HG02642 (cell line): ENCODE results near the gene CLCN3.
A peak's percentile ranks its signal among the peaks of the same experiment; 100 is the strongest.
"Not testable (repeated sequence)": the region's sequence is repeated elsewhere in the genome, so short reads cannot be mapped to it uniquely, and the experiment has no call there.

Source experiments
- ATAC-seq: cut with Tn5 transposase; IDR thresholded peaks from one replicate; pipeline ENCODE4 v1.9.1; 2021; ENCODE audit warnings: mild to moderate bottlenecking; ENCODE audit not compliant: unreplicated experiment, poor library complexity

CLCN3 gene

DNA sequence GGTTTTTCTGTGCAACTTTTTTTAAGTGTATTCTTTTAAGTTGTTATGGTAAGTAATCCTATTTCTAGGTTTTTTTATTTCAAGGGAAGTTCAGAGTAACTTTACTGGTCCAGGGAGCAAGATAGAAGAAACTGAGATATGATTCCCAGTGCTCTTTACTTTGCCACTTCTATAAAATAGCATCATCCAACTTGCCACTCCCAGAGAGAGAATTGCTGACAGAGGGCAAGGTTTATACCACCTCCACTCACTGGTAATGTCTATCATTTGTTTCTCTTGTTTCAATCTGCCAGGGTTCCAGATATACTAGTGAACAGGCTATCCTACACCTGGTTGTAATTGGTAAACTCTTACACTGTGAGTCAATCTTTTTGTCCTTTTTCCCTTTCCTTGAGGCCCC, 3.5 kb upstream of the CLCN3 start:
- no peak for ATAC-seq

DNA sequence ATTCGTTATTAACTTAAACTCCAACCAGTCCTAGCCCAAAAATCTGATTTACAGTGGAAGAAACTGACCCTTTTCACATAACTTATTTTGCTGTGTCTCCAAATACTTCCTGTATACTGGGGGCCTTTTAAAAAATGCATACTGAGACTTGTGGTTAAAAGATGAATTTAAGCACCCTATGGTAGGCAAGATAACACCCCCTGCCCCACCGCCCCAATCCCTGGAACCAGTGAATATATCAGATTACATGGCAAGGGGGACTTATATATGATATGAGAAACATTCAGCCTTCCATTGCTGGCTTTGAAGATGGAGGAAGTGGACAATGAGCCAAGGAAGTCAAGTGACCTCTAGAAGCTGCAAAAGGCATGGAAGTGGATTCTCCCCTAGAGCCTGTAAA, 3.1 kb upstream of the CLCN3 start:
- no peak for ATAC-seq

- ATAC-seq = no peak
Measured at GRCh38 chr4:169618286-169618685, 2.1 kb upstream of the CLCN3 start.

DNA sequence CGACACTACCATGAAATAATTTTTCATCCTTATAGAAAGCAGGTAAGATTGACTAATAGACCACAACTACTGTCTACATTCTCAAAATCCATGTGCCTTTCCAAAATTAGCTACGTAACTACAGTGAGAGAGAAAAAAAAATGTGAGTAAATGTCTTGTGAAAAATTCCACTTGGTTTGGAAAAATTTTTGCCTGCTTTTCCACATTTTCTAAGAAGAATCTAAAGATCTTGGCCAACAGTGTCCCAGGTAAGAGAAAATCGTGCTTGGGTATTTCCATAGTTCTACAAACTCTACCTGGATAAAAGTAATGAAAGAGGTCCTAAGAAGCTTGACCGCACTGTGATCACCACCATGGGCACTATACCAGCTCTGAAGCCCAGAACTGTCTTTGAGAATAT, 1.4 kb upstream of the CLCN3 start:
- no peak for ATAC-seq

DNA sequence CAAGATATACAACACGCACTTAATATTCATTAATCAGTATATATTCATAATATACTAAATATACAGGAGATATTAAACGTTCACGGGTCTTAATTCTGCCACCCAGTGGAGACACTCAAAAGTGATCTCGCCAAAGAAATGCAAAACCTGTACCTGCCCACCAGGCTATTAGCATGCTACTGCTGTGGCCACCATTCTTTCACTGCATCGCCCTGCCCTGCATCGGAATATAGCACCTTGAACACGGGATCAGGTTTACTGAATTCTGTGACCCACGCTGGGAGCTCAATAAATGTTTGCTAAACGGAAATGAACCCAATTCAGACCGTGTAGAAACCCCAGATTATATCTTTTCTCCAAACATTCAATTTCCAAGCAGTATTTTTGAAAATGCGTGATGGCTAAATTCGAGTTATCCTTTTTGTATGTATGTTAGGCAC, 840 bp upstream of the CLCN3 start:
- ATAC-seq = peak; percentile 42

GRCh38 chr4:169620880-169621248, 486 bp downstream of the CLCN3 start:
- no peak for ATAC-seq

GRCh38 chr4:169621731-169622492, 1.5 kb downstream of the CLCN3 start:
- ATAC-seq = no peak

GRCh38 chr4:169622566-169622965, 2.2 kb downstream of the CLCN3 start:
- ATAC-seq = no peak

- ATAC-seq = not testable (repeated sequence)
Measured at GRCh38 chr4:169624012-169624411, 3.6 kb downstream of the CLCN3 start.

GRCh38 chr4:169625886-169626285, 5.5 kb downstream of the CLCN3 start:
- ATAC-seq = no peak

- ATAC-seq = peak; percentile 35
Measured at GRCh38 chr4:169626331-169627282, 6.2 kb downstream of the CLCN3 start.

DNA sequence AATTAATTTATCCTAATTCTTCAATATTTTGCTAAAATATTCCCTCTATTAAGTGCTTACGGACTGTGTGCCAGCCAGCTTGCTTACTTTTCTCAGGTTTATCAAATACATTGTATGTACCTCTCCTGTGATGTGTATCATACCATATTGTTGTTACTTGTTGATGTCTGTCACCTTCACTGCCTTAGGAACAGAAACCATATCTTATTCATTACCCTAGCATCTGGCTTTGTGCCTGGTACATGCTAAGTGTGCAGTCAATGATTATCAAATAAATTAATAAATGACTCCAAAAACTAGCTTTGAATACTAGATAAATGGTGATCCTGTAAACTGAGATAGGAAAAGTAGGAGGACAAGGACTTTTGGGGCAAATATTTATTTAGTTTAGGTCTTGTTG, 6.9 kb downstream of the CLCN3 start:
- no peak for ATAC-seq

- ATAC-seq = no peak
Measured at GRCh38 chr4:169628579-169628978, 8.2 kb downstream of the CLCN3 start.

DNA sequence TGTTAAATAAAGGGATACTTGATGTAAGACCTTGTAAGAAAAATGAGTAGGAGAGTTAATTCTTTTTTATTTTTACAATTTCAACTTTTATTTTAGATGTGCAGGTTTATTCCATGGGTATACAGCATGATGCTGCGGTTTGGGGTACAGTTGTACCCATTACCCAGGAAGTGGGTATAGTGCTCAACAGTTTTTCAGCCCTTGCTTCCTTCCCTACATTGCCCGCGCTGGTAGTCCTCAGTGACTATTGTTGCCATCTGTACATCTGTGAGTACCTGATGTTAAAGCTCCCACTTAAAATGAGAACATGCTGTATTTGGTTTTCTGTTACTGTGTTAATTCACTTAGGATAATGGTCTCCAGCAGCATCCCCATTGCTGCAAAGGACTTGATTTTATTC, 9.7 kb downstream of the CLCN3 start:
- no peak for ATAC-seq

DNA sequence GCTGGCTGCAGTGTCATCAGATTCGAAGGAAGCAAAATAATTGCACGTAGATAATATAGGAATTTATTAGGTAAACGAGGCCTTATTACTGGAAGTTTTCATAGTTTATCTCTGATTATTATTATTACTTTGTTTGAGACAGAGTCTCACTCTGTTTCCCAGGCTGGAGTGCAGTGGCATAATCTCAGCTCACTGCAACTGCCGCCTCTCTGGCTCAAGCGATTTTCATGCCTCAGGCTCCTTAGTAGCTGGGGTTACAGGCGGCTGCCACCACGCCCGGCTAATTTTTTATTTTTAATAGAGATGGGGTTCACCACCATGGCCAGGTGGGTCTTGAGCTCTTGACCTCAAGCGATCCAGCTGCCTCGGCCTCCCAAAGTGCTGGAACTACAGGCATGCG, 12.5 kb downstream of the CLCN3 start:
- ATAC-seq = no peak

GRCh38 chr4:169634975-169635374, 14.6 kb downstream of the CLCN3 start:
- no peak for ATAC-seq

DNA sequence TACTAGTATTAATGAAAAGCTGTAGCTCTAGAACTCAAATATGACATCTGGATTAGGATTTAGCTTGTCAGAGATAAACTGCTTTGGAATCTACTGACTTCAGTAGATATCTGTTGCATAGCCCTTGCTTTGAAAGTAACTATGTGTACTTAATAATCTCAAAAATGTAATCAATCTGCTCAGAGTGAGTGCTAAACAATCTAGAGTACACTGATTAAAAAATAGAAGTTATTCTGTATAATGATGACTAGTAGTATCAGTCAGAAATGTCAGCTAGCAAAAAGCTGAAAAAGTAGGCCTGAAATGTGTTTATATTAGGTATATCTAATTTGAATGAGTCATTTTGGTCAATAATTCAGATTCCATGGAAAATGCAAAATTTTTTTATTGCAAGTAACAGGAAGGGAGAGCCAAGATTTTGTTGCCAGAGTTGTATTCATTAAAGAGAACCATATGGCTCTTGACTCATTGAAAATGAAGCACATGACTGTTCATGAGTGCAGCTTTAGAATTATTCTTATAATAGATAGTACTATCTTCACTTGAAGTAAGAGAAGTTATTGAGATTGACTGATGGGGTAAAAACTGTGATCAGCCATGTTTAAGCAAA, 20.0 kb downstream of the CLCN3 start:
- no peak for ATAC-seq

DNA sequence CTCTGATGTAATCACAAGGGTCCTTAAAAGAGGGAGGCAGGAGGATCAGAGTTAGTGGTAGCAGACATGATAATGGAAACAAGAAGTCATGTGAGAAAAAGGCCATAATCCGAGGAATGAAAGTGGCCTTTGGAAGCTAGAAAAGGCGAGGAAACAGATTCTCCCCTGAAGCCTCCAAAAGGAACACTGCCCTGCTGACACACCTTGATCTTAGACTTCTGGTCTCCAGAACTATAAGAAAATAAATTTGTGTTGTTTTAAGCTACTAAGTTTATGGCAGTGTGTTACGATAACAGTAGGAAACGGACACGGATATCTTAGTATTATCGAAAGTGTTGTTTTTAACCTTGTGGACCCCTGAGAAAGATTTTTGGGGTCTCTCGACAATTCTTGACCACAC, 24.4 kb downstream of the CLCN3 start:
- ATAC-seq = no peak

GRCh38 chr4:169645627-169646026, 25.2 kb downstream of the CLCN3 start:
- ATAC-seq = no peak

DNA sequence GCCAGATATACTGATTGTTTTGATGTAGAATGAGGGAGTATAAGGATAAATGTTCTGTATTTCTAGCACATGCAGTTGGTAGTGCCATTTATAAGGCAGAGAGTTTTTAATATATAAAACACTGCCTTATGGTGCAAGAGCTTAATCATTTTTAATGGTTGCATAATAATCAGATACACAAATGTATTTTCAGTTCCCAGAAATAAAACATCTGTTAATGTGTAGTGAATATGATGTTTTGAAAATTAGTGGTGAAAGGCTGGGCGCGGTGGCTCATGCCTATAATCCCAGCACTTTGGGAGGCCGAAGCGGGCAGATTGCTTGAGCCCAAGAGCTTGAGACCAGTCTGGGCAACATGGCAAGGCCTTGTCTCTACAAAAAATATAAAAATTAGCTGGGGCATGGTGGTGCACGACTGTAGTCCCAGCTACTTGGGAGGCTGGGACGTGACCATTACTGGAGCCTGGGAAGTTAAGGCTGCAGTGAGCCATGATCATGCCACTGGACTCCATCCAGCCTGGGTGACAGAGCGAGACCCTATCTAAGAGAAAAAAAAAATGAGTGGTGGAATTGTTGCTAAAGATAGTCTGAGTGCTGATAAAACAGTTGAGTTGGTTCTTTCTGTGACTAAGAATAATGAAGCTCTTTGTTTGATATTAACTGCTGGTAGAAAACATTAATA, 29.3 kb downstream of the CLCN3 start:
- no peak for ATAC-seq
